Measurements from ENCODE around the gene FAM43A. TPM values are rescaled to one million over a fixed set of nuclear protein-coding genes. Genes with fewer than 3 reads are reported as not detected.

The FAM43A gene
- total and polyA plus RNA-seq, 9 of the 15 experiments (the other 6 are each of a cell fraction or from before 2014, with no cell fraction given): 0.03 to 1.2 (median 0.21) TPM

DNA sequence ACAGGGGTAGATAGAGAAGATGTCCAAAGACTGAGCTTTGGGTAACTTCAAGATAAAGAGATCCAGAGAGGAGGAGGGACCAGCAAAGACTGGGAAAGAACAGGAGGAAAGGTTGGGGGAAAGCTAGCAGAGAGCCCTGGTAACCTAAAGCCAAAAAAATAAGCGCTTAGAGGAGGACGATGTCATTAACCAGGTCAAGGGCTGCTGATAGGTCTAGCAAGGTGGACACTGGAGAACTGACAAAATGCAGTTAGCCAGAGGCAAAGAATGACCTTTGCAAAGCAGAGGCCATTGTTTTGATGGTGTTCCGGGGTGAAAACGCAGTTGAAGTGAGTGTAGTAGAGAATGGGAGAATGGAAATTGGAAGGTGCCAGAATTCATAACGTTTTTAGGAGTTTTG is 39.7 kb downstream of the FAM43A start:
- no peak overlapping the region for H3K9ac ChIP-seq (ENCODE audit: insufficient read depth in 1 of 2, low read depth in 2 of 2, low read length in 2 of 2)
- H3K9me1 ChIP-seq (ENCODE audit: control insufficient read depth, insufficient read depth, low read length): no peaks in the 10 kb centered on the region
- H3K4me2 ChIP-seq (ENCODE audit: insufficient read depth, low read length): no peak overlapping the region
- BruUV-seq (replicated peaks): no TSS peak
- in situ Hi-C loops (cut with MboI): no loop called here
- no peaks in the 10 kb centered on the region for H3K9me3 ChIP-seq (replicated peaks; ENCODE audit: control insufficient read depth, insufficient read depth, low read depth, low read length)
- FAIRE-seq (no peak), ATAC-seq (no peak), DNase-seq (ENCODE audit: extremely low read depth in 1 of 4, low spot score in 3 of 4) (no peak)
- no peak overlapping the region for H3K27ac ChIP-seq (ENCODE audit: extremely low read depth, low read depth, low read length)
- H4K20me1 ChIP-seq (replicated peaks; ENCODE audit: control insufficient read depth, insufficient read depth, low read length): 0 out of 2 replicates have a peak, but pooled peaks cover 3% of the 10 kb centered on the region
- TF ChIP-seq ZFPM2 (CRISPR knock-in tag; IDR thresholded peaks at IDR 0.05) (no peak), SUPT5H (IDR thresholded peaks at IDR 0.05) (no peak), ZNF347 (CRISPR knock-in tag; IDR thresholded peaks at IDR 0.05; ENCODE audit: low read depth) (no peak), TBP (optimal IDR thresholded peaks at IDR 0.05; ENCODE audit: low read depth, low read length) (no peak), ZSCAN29 (IDR thresholded peaks at IDR 0.05) (no peak), CAMTA2 (CRISPR knock-in tag; conservative IDR thresholded peaks at IDR 0.05) (no peak), EZH2 (IDR thresholded peaks at IDR 0.05; ENCODE audit: borderline replicate concordance, low read depth, low read length) (no peak), GATAD2B (IDR thresholded peaks at IDR 0.05; ENCODE audit: borderline replicate concordance) (no peak)
- TF ChIP-seq, protein P1, sequence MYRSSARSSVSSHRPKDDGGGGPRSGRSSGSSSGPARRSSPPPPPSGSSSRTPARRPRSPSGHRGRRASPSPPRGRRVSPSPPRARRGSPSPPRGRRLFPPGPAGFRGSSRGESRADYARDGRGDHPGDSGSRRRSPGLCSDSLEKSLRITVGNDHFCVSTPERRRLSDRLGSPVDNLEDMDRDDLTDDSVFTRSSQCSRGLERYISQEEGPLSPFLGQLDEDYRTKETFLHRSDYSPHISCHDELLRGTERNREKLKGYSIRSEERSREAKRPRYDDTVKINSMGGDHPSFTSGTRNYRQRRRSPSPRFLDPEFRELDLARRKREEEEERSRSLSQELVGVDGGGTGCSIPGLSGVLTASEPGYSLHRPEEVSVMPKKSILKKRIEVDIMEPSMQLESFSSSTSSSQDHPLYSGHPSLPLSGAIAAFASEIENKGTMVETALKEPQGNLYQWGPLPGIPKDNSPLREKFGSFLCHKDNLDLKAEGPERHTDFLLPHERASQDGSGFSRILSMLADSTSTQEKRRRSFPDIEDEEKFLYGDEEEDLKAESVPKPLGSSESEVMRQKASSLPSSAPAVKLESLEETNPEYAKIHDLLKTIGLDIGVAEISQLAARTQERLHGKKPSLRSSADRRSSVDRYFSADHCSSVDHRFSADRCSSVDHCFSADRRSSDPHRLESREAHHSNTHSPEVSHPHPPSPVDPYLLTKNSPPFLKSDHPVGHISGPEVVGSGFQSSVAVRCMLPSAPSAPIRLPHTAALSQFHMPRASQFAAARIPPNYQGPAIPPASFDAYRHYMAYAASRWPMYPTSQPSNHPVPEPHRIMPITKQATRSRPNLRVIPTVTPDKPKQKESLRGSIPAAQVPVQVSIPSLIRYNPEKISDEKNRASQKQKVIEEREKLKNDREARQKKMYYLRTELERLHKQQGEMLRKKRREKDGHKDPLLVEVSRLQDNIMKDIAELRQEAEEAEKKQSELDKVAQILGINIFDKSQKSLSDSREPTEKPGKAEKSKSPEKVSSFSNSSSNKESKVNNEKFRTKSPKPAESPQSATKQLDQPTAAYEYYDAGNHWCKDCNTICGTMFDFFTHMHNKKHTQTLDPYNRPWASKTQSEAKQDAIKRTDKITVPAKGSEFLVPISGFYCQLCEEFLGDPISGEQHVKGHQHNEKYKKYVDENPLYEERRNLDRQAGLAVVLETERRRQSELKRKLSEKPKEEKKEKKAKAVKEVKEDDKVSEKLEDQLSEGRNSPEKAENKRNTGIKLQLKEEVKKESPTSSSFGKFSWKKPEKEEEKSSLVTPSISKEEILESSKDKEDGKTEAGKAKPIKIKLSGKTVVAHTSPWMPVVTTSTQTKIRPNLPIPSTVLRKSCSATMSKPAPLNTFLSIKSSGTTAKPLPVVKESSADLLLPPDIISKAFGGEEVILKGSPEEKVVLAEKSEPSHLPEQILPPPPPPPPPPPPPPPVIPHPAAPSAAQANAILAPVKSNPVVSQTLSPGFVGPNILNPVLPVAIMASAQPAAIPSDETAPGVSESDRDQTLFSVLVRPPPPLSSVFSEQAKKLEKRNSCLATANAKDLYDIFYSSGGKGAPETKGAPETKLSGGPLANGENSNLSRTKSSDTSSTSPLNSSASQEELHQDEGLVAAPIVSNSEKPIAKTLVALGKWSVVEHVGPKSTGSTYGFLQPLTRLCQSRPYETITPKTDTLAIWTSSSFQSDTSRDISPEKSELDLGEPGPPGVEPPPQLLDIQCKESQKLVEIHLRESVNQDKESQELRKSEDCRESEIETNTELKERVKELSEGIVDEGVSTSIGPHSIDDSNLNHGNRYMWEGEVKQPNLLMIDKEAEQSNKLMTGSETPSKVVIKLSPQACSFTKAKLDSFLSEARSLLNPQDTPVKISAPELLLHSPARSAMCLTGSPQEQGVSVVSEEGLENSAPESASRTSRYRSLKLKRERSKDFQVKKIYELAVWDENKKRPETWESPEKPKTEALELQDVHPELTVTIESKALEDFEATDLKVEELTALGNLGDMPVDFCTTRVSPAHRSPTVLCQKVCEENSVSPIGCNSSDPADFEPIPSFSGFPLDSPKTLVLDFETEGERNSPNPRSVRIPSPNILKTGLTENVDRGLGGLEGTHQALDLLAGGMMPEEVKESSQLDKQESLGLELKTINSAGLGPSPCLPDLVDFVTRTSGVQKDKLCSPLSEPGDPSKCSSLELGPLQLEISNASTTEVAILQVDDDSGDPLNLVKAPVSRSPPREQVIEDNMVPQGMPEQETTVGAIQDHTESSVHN (IDR thresholded peaks at IDR 0.05; ENCODE audit: borderline replicate concordance in 1 of 2, low read depth in 1 of 2): no peak
- TF ChIP-seq, protein P2, sequence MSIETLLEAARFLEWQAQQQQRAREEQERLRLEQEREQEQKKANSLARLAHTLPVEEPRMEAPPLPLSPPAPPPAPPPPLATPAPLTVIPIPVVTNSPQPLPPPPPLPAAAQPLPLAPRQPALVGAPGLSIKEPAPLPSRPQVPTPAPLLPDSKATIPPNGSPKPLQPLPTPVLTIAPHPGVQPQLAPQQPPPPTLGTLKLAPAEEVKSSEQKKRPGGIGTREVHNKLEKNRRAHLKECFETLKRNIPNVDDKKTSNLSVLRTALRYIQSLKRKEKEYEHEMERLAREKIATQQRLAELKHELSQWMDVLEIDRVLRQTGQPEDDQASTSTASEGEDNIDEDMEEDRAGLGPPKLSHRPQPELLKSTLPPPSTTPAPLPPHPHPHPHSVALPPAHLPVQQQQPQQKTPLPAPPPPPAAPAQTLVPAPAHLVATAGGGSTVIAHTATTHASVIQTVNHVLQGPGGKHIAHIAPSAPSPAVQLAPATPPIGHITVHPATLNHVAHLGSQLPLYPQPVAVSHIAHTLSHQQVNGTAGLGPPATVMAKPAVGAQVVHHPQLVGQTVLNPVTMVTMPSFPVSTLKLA (conservative IDR thresholded peaks at IDR 0.05): no peak
- intact Hi-C loops (cut with micrococcal nuclease): no loop called here
- peaks cover 39 to 46% of the 10 kb centered on the region in 2 experiments for H3K27me3 ChIP-seq (ENCODE audit: control insufficient read depth in 2 of 2, insufficient read depth in 2 of 2, low read length in 2 of 2)
- H3K4me1 ChIP-seq (replicated peaks in 1 of 2; ENCODE audit: control insufficient read depth in 2 of 2, insufficient read depth in 2 of 2, low read length in 2 of 2): no peaks in the 10 kb centered on the region
- H3K79me2 ChIP-seq (ENCODE audit: control insufficient read depth, insufficient read depth, low read length): no peaks in the 10 kb centered on the region
- no peaks in the 10 kb centered on the region for H3K36me3 ChIP-seq (ENCODE audit: control insufficient read depth, insufficient read depth, low read length)
- H2AFZ ChIP-seq (ENCODE audit: low read depth, low read length): no peak overlapping the region
- 0% methylated on average over 5 of the region's 5 CpGs for WGBS (ENCODE audit: insufficient coverage, low coverage, missing lambda C conversion rate)
- ChIA-PET POLR2A (interaction anchor here (0.8 to 1.0 kb wide), 2 partner anchors 9 to 11 kb away, joined by 3 to 4 read pairs; no protein-coding TSS in a partner anchor), CTCF (ENCODE audit: low intra/inter-chr PET ratio) (no interaction called here)
- no peak overlapping the region for H3K4me3 ChIP-seq

Measured in K562 (cell line).